Measurements from ENCODE around the gene JAKMIP1. TPM values are rescaled to one million over a fixed set of nuclear protein-coding genes. Genes with fewer than 3 reads are reported as not detected.

The JAKMIP1 gene
- polyA plus RNA-seq, 3 donors, result 0.08 TPM; not detected in 2

DNA sequence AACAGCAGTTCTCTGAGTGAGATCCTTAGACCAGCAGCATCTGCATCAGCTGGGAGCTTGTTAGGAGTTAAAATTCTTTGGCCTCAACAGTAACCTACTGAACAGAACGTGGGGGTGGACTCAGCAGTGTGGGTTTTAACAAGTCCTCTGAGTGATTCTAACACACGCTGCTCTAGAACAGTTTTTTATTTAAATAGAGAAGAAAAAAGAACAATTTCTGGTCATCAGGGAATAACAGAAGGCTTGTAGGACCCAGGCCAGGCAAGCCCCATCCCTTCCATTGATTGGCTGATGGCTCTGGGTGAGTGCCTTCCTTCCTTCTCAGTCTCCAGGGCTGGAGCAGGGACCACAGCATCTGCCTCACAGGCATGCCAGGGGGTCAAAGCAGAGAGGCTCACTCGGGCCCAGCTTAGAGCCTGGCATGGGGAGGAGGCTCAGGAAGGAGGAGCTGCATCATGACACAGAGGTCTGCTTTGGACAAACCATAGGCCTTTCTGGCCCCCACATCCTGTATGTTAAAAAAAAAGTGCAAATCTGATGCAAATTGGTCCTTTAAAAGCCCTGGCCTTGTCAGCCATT, 56.7 kb downstream of the JAKMIP1 start:
- H3K4me3 ChIP-seq (replicated peaks in 1 of 3; ENCODE audit: low read depth in 2 of 3, low read length in 3 of 3), result no peak overlapping the region
- H3K9ac ChIP-seq (ENCODE audit: insufficient read depth, low read length, poor library complexity, severe bottlenecking), result no peak overlapping the region
- H3K4me1 Mint-ChIP-seq, result no peaks in the 10 kb centered on the region
- DNase-seq, result no peak
- peaks cover 0 to 18% (median 10%) of the 10 kb centered on the region in 7 donors for H3K9me3 Mint-ChIP-seq
- no peaks in the 10 kb centered on the region for H3K79me2 ChIP-seq (ENCODE audit: insufficient read depth, low read length)
- 100% methylated on average over 2 of the region's 3 CpGs for WGBS (ENCODE audit: insufficient coverage)
- H4K20me1 ChIP-seq (ENCODE audit: insufficient read depth, low read length), result no peaks in the 10 kb centered on the region
- H3K27ac Mint-ChIP-seq, result no peak overlapping the region
- no peaks in the 10 kb centered on the region for H3K36me3 Mint-ChIP-seq
- no peak overlapping the region for H2AFZ ChIP-seq (ENCODE audit: insufficient read depth, low read depth, low read length, poor library complexity, severe bottlenecking)
- no peaks in the 10 kb centered on the region for H3K4me1 ChIP-seq (ENCODE audit: control insufficient read depth in 1 of 2, insufficient read depth in 2 of 2, low read length in 2 of 2)
- H3K27ac ChIP-seq (ENCODE audit: low read depth in 1 of 2, low read length in 2 of 2), result no peak overlapping the region
- no peak overlapping the region for H3K4me2 ChIP-seq (replicated peaks; ENCODE audit: extremely low read depth, low read length, poor library complexity, severe bottlenecking)
- no peak overlapping the region for H3K4me3 Mint-ChIP-seq
- H3K27me3 Mint-ChIP-seq (ENCODE audit: low read depth in 3 of 3), result peaks cover 0 to 11% (median 2%) of the 10 kb centered on the region in 3 donors
- H3K27me3 ChIP-seq (ENCODE audit: control insufficient read depth in 2 of 2, insufficient read depth in 2 of 2, low read length in 2 of 2), result no peaks in the 10 kb centered on the region
- H3K9me3 ChIP-seq (replicated peaks in 1 of 2; ENCODE audit: control insufficient read depth in 1 of 2, insufficient read depth in 1 of 2, low read length in 2 of 2), result peaks cover 0 to 13% of the 10 kb centered on the region in 2 donors
- TF ChIP-seq, protein P1, sequence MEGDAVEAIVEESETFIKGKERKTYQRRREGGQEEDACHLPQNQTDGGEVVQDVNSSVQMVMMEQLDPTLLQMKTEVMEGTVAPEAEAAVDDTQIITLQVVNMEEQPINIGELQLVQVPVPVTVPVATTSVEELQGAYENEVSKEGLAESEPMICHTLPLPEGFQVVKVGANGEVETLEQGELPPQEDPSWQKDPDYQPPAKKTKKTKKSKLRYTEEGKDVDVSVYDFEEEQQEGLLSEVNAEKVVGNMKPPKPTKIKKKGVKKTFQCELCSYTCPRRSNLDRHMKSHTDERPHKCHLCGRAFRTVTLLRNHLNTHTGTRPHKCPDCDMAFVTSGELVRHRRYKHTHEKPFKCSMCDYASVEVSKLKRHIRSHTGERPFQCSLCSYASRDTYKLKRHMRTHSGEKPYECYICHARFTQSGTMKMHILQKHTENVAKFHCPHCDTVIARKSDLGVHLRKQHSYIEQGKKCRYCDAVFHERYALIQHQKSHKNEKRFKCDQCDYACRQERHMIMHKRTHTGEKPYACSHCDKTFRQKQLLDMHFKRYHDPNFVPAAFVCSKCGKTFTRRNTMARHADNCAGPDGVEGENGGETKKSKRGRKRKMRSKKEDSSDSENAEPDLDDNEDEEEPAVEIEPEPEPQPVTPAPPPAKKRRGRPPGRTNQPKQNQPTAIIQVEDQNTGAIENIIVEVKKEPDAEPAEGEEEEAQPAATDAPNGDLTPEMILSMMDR (IDR thresholded peaks at IDR 0.05), result no peak
- no peaks in the 10 kb centered on the region for H3K36me3 ChIP-seq (replicated peaks in 1 of 2; ENCODE audit: control insufficient read depth in 1 of 2, insufficient read depth in 2 of 2, low read length in 2 of 2)
- intact Hi-C loops (cut with micrococcal nuclease), result no loop called here

DNA sequence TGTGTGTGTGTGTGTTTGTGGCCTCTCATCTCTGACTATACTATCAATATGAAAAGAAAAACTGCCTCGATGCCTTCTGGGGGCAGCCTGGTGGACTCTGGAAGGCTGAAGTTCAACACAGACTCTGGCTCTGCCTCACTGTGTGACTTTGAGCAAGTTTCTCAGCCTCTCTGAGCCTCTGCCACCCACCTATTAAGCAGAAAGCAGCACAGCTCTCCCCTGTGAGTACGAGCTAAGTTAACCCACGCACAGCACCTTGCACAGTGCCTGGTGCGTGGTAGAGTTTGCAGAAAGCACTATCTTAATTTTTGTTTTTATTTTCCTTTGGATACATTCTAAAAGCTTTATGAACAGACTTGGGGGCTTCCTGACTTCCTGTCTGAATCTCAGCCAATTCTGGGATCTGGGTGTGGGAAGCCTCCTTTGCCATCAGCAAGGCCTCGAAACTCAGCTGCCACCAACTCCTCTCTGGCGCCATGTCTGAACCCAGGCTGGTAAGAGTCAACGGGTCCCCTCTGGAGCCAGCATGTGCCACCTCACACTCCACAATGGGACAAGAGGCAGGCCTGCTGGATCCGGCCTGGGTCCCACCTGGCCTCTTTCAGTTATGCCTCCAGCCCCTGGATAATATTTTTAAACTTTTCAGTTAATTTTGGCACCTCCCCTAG, 57.3 kb downstream of the JAKMIP1 start:
- TF ChIP-seq, protein P1 (IDR thresholded peaks at IDR 0.05), result no peak
- H3K4me3 Mint-ChIP-seq, result no peak overlapping the region
- no peaks in the 10 kb centered on the region for H3K36me3 Mint-ChIP-seq
- DNase-seq, result no peak
- no peaks in the 10 kb centered on the region for H4K20me1 ChIP-seq (ENCODE audit: insufficient read depth, low read length)
- no peak overlapping the region for H2AFZ ChIP-seq (ENCODE audit: insufficient read depth, low read depth, low read length, poor library complexity, severe bottlenecking)
- intact Hi-C loops (cut with micrococcal nuclease), result no loop called here
- H3K4me1 ChIP-seq (ENCODE audit: control insufficient read depth in 1 of 2, insufficient read depth in 2 of 2, low read length in 2 of 2), result no peaks in the 10 kb centered on the region
- H3K4me1 Mint-ChIP-seq, result no peaks in the 10 kb centered on the region
- peaks cover 0 to 13% of the 10 kb centered on the region in 2 donors for H3K9me3 ChIP-seq (replicated peaks in 1 of 2; ENCODE audit: control insufficient read depth in 1 of 2, insufficient read depth in 1 of 2, low read length in 2 of 2)
- no peaks in the 10 kb centered on the region for H3K79me2 ChIP-seq (ENCODE audit: insufficient read depth, low read length)
- H3K9ac ChIP-seq (ENCODE audit: insufficient read depth, low read length, poor library complexity, severe bottlenecking), result no peak overlapping the region
- no peaks in the 10 kb centered on the region for H3K36me3 ChIP-seq (replicated peaks in 1 of 2; ENCODE audit: control insufficient read depth in 1 of 2, insufficient read depth in 2 of 2, low read length in 2 of 2)
- H3K27ac Mint-ChIP-seq, result no peak overlapping the region
- no peaks in the 10 kb centered on the region for H3K27me3 ChIP-seq (ENCODE audit: control insufficient read depth in 2 of 2, insufficient read depth in 2 of 2, low read length in 2 of 2)
- no peak overlapping the region for H3K27ac ChIP-seq (ENCODE audit: low read depth in 1 of 2, low read length in 2 of 2)
- peaks cover 0 to 18% (median 10%) of the 10 kb centered on the region in 7 donors for H3K9me3 Mint-ChIP-seq
- WGBS (ENCODE audit: insufficient coverage), result 88% methylated on average over 4 of the region's 8 CpGs
- H3K4me2 ChIP-seq (replicated peaks; ENCODE audit: extremely low read depth, low read length, poor library complexity, severe bottlenecking), result no peak overlapping the region
- H3K27me3 Mint-ChIP-seq (ENCODE audit: low read depth in 3 of 3), result peaks cover 0 to 6% (median 1%) of the 10 kb centered on the region in 3 donors
- H3K4me3 ChIP-seq (replicated peaks in 1 of 3; ENCODE audit: low read depth in 2 of 3, low read length in 3 of 3), result no peak overlapping the region

All from CD14-positive monocyte (primary cell).